NCI-H1694 (cell line): ENCODE measurements around the gene SOHLH1.

Experiments
- DNase-seq: peaks from one replicate; lab custom pipeline; 2025; lab: John Stamatoyannopoulos, UW

The SOHLH1 gene

GRCh38 chr9:135699440-135699839 is at the start of gene SOHLH1:
Gene SOHLH1 (minus strand): TSS chr9:135699481. CDS start chr9:135699467, 14 bp downstream.
- no peak for DNase-seq

GRCh38 chr9:135748676-135749075 is 49.4 kb upstream of the SOHLH1 start:
- DNase-seq, result no peak

GRCh38 chr9:135747311-135747710 is 48.0 kb upstream of the SOHLH1 start:
- DNase-seq, result no peak

- DNase-seq, result no peak
Observed at GRCh38 chr9:135746565-135746964, 47.3 kb upstream of the SOHLH1 start.

GRCh38 chr9:135745686-135746324 is 46.5 kb upstream of the SOHLH1 start:
- no peak for DNase-seq

- DNase-seq, result no peak
Observed at GRCh38 chr9:135745189-135745588, 45.9 kb upstream of the SOHLH1 start.

GRCh38 chr9:135744333-135745070 is 45.2 kb upstream of the SOHLH1 start:
- no peak for DNase-seq

GRCh38 chr9:135743546-135744332 is 44.5 kb upstream of the SOHLH1 start:
- no peak for DNase-seq

- no peak for DNase-seq
Observed at GRCh38 chr9:135743021-135743420, 43.7 kb upstream of the SOHLH1 start.

GRCh38 chr9:135741276-135742219 is 42.3 kb upstream of the SOHLH1 start:
- no peak for DNase-seq

- DNase-seq, result no peak
Observed at GRCh38 chr9:135739271-135740220, 40.3 kb upstream of the SOHLH1 start.

GRCh38 chr9:135737840-135738521 is 38.7 kb upstream of the SOHLH1 start:
- DNase-seq, result no peak

GRCh38 chr9:135736979-135737839 is 37.9 kb upstream of the SOHLH1 start:
- no peak for DNase-seq

- DNase-seq, result no peak
Observed at GRCh38 chr9:135736272-135736978, 37.1 kb upstream of the SOHLH1 start.

GRCh38 chr9:135734616-135735144 is 35.4 kb upstream of the SOHLH1 start:
- DNase-seq, result no peak

GRCh38 chr9:135732569-135733257 is 33.4 kb upstream of the SOHLH1 start:
- no peak for DNase-seq

GRCh38 chr9:135731454-135731853 is 32.2 kb upstream of the SOHLH1 start:
- no peak for DNase-seq
